SH-SY5Y (cell line): ENCODE measurements around the gene LHX4.

Experiments used
- GATA2 ChIP-seq: IDR thresholded peaks from 2 replicates; pipeline ENCODE4 v1.6.1; 2011; ENCODE audit warnings: mild to moderate bottlenecking, low read depth, low read length
- GATA3 ChIP-seq: IDR thresholded peaks from 2 replicates; pipeline ENCODE4 v1.6.1; 2011; ENCODE audit warnings: low read depth, mild to moderate bottlenecking, low read length, moderate library complexity

DNA sequence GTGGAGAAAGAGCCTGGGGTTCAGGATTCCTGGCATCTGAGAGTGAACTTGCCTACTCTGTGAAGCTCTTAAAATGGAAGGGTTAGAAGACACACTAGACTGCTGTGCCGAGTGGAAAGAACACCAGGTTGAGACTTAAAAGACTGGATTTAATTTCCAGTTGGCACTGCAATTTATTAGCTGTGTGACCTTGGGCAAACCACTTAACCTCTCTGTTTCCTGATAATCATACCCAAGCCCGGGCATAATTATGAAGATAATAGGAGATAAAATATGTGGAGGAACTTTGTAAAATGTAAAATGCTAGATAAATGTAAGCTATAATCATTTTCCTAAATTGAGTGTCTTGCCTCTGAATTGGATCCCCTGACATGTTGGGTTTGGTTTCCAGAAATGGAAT lies 4.7 kb upstream of the LHX4 start:
- TF ChIP-seq GATA3 (no peak), GATA2 (no peak)
